Activated CD8-positive, alpha-beta memory T cell treated with anti-CD3 and anti-CD28 coated beads, Interleukin-2, amount 50 U/mL, for 1 hour (primary cell): Measurements from ENCODE around the gene UGT3A2.
"Not testable (repeated sequence)": the region's sequence is repeated elsewhere in the genome, so short reads cannot be mapped to it uniquely, and the experiment has no call there.

ENCODE experiments used
- DNase-seq: peaks from one replicate; pipeline ENCODE4 v3.0.0-alpha.2; 2020; ENCODE audit errors: extremely low read depth

Gene UGT3A2

GRCh38 chr5:36054647-36055046, 12.0 kb downstream of the UGT3A2 start:
- no peak for DNase-seq

GRCh38 chr5:36052538-36052937, 14.1 kb downstream of the UGT3A2 start:
- DNase-seq: no peak

GRCh38 chr5:36049949-36050348, 16.7 kb downstream of the UGT3A2 start:
- no peak for DNase-seq

GRCh38 chr5:36047384-36048160, 19.1 kb downstream of the UGT3A2 start:
- DNase-seq: no peak

GRCh38 chr5:36045895-36046294, 20.8 kb downstream of the UGT3A2 start:
- no peak for DNase-seq

GRCh38 chr5:36041537-36041845, 25.2 kb downstream of the UGT3A2 start:
- DNase-seq: no peak

GRCh38 chr5:36040651-36041536, 25.8 kb downstream of the UGT3A2 start:
- DNase-seq: no peak

GRCh38 chr5:36035696-36036095, 31.0 kb downstream of the UGT3A2 start:
- DNase-seq: no peak

- DNase-seq: not testable (repeated sequence)
Measured at GRCh38 chr5:36034536-36035134, 32.0 kb downstream of the UGT3A2 start.

- no peak for DNase-seq
Measured at GRCh38 chr5:36033486-36033885, 33.2 kb downstream of the UGT3A2 start.

GRCh38 chr5:36033047-36033446, 33.6 kb downstream of the UGT3A2 start:
- no peak for DNase-seq

- no peak for DNase-seq
Measured at GRCh38 chr5:36031223-36031622, 35.5 kb downstream of the UGT3A2 start.

GRCh38 chr5:36029914-36030313, 36.8 kb downstream of the UGT3A2 start:
- no peak for DNase-seq

- no peak for DNase-seq
Measured at GRCh38 chr5:36028816-36029465, 37.7 kb downstream of the UGT3A2 start.

- no peak for DNase-seq
Measured at GRCh38 chr5:36027711-36028110, 39.0 kb downstream of the UGT3A2 start.

- DNase-seq: no peak
Measured at GRCh38 chr5:36026706-36027465, 39.8 kb downstream of the UGT3A2 start.

- not testable (repeated sequence) for DNase-seq
Measured at GRCh38 chr5:36022246-36022645, 44.4 kb downstream of the UGT3A2 start.

GRCh38 chr5:36019584-36019983, 47.1 kb downstream of the UGT3A2 start:
- DNase-seq: not testable (repeated sequence)

GRCh38 chr5:36017622-36018021, 49.1 kb downstream of the UGT3A2 start:
- no peak for DNase-seq

GRCh38 chr5:36017004-36017403, 49.7 kb downstream of the UGT3A2 start:
- DNase-seq: no peak

- no peak for DNase-seq
Measured at GRCh38 chr5:36013182-36013581, 53.5 kb downstream of the UGT3A2 start.
